Activated CD4-positive, alpha-beta T cell treated with anti-CD3 and anti-CD28 coated beads, Interleukin-2, amount 10 ng/mL, durations not matched to agents 24 days and 14 days (primary cell): ENCODE measurements around the gene HIRIP3. TPM values are rescaled to one million over a fixed set of nuclear protein-coding genes. Genes with fewer than 3 reads are reported as not detected.

Experiments
- DNase-seq: peaks from one replicate; pipeline ENCODE4 v3.0.0; 2022
- H3K27ac Mint-ChIP-seq: one replicate; pipeline ENCODE4 v1.8.0; 2022; ENCODE audit warnings: mild to moderate bottlenecking, mixed read lengths
- H3K27me3 Mint-ChIP-seq: one replicate; pipeline ENCODE4 v1.8.0; 2022; ENCODE audit warnings: mixed read lengths
- H3K36me3 Mint-ChIP-seq: one replicate; pipeline ENCODE4 v1.8.0; 2022; ENCODE audit warnings: low read depth, mild to moderate bottlenecking, mixed read lengths
- H3K4me1 Mint-ChIP-seq: one replicate; pipeline ENCODE4 v1.8.0; 2021; ENCODE audit warnings: mixed read lengths
- H3K4me3 Mint-ChIP-seq: one replicate; pipeline ENCODE4 v1.8.0; 2022; ENCODE audit warnings: mild to moderate bottlenecking, moderate library complexity, mixed read lengths
- H3K9me3 Mint-ChIP-seq: one replicate; pipeline ENCODE4 v1.8.0; 2021; ENCODE audit warnings: mixed read lengths
- intact Hi-C: fragments of 100-400 bp; cut with micrococcal nuclease; formaldehyde crosslinking; loops from one replicate; pipeline ENCODE4 v1.15.1; 2023
- total RNA-seq: library from RNA; stranded (reverse); gene quantifications from 2 replicates; pipeline ENCODE4 v1.2.3, GENCODE V29; 2022

HIRIP3 gene
- total RNA-seq, 1 donor from 2014 or later: 47.7 TPM

- Mint-ChIP-seq H3K27me3 (peaks cover 31% of the 10 kb centered on the region), H3K4me1 (peaks cover 6% of the 10 kb centered on the region), H3K4me3 (peak overlapping the region; percentile 78), H3K9me3 (no peaks in the 10 kb centered on the region), H3K36me3 (no peaks in the 10 kb centered on the region), H3K27ac (peak overlapping the region; percentile 37)
- DNase-seq: no peak
- intact Hi-C loops: no loop called here
Measured at GRCh38 chr16:30009990-30010843, 14.8 kb upstream of the HIRIP3 start.

DNA sequence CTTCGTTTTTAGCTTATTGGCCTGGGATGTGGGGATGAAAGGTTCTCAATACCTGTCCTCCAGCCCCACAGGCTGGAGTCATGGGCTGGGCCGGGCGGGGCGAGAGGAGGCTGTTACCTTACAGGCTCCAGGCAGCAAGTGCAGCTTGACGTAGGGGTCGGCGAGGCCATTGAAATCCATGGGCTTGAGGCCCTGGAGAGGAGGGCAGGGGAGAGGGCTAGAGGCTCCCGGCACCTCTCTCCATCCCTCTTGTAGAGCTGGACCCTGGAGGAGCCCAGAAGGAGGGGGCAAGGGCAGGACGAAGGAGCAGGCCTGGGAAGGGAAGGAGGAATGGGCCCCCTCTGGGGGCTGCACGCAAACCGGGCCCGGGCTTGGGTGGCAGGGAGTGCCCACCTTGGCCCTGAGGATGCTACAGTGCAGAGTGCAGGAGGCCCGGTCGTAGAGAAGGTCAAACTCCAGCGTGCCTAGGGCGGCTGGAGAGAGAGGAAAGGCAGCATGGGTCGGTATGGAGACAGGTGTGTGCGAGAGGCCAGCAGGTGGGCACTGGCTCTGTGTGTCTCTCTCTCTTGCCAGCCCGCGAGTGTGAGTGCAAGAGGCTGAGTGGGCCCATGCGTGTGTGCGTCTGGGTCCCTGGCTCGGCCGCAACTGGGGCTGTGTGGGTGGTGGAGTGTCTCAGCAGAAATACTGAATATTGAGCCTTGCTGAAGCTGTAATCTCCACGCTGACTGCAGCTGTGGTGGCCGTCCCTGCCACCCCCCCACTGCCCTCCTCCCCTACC lies 13.9 kb upstream of the HIRIP3 start:
- DNase-seq: no peak
- H3K9me3 Mint-ChIP-seq: no peaks in the 10 kb centered on the region
- no peaks in the 10 kb centered on the region for H3K36me3 Mint-ChIP-seq
- intact Hi-C loops: no loop called here
- H3K4me3 Mint-ChIP-seq: peak overlapping the region; percentile 24
- peaks cover 6% of the 10 kb centered on the region for H3K4me1 Mint-ChIP-seq
- no peak overlapping the region for H3K27ac Mint-ChIP-seq
- H3K27me3 Mint-ChIP-seq: peaks cover 31% of the 10 kb centered on the region

- peaks cover 24% of the 10 kb centered on the region for H3K27me3 Mint-ChIP-seq
- intact Hi-C loops: no loop called here
Measured at GRCh38 chr16:30007378-30007895, 12.0 kb upstream of the HIRIP3 start.

GRCh38 chr16:30006659-30007377 lies 11.4 kb upstream of the HIRIP3 start:
- H3K4me3 Mint-ChIP-seq: no peak overlapping the region
- peaks cover 18% of the 10 kb centered on the region for H3K27me3 Mint-ChIP-seq
- intact Hi-C loops: no loop called here
- no peak for DNase-seq
- peaks cover 13% of the 10 kb centered on the region for H3K36me3 Mint-ChIP-seq
- no peaks in the 10 kb centered on the region for H3K9me3 Mint-ChIP-seq
- peaks cover 7% of the 10 kb centered on the region for H3K4me1 Mint-ChIP-seq
- H3K27ac Mint-ChIP-seq: no peak overlapping the region

More at GRCh38 chr16:30007378-30007895, 12.0 kb upstream of the HIRIP3 start:
- Mint-ChIP-seq H3K4me1 (peaks cover 9% of the 10 kb centered on the region), H3K36me3 (peaks cover 8% of the 10 kb centered on the region), H3K4me3 (no peak overlapping the region), H3K9me3 (no peaks in the 10 kb centered on the region), H3K27ac (no peak overlapping the region)
- DNase-seq: no peak

DNA sequence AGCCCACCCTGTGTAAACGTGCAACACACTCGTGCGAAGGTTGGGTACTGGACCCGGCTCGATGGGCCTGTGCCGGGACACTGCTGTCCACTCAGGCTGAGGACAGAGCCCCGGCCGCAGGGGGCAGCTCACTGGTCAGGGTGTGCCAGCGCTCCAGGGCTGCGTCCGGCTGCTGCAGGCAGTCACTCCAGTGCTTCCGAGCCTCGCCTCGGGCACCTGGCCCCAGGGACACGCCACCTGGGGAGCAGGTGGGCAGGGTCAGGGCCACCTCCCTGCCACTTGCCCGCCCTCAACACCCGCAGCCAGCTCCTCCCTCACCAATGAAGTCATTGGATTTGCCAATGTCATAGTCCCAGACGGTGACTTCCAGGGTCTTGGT lies 10.7 kb upstream of the HIRIP3 start:
- Mint-ChIP-seq H3K4me3 (no peak overlapping the region), H3K27me3 (peaks cover 15% of the 10 kb centered on the region), H3K36me3 (peaks cover 16% of the 10 kb centered on the region), H3K4me1 (peaks cover 7% of the 10 kb centered on the region), H3K27ac (no peak overlapping the region), H3K9me3 (no peaks in the 10 kb centered on the region)
- no peak for DNase-seq
- intact Hi-C loops: no loop called here

DNA sequence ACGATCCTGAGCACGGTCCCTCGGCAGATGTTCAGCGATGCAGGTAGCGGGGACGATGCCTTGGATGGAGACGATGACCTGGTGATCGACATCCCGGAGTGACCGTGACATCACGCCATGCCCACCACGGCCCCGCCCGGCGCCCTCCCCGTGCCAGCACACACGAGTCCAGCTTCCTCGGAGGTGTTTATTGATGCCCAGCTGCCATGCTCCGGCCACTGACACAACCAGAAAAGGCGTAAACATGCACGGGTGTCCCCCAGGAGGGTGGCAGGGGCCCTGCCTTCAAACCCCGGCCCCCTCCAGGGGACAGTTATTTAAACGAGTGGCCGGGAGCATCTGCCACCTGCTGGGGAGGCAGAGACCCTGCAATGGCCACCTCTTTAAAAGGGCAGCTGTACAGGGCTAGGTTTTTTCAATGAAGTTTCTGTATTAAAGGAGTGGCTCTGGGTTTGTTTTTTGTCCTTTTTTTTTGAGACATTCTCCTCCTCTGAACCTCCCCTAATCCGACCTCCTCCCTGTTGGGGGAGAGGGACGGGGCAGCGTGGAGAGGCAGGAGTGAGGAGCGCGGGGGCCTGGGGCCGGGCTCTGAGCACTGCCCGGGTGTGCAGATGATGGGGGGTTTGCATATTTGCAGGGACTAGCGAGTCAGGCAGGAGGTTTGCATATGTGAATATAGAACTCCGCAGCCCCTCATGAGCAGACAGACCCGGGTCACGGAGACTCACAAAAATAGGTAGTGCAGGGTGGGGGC lies 10.1 kb upstream of the HIRIP3 start:
- Mint-ChIP-seq H3K27me3 (peaks cover 13% of the 10 kb centered on the region), H3K4me1 (peaks cover 7% of the 10 kb centered on the region), H3K4me3 (no peak overlapping the region), H3K27ac (no peak overlapping the region), H3K36me3 (peaks cover 17% of the 10 kb centered on the region), H3K9me3 (no peaks in the 10 kb centered on the region)
- peak; percentile 81 for DNase-seq
- intact Hi-C loops: no loop called here

DNA sequence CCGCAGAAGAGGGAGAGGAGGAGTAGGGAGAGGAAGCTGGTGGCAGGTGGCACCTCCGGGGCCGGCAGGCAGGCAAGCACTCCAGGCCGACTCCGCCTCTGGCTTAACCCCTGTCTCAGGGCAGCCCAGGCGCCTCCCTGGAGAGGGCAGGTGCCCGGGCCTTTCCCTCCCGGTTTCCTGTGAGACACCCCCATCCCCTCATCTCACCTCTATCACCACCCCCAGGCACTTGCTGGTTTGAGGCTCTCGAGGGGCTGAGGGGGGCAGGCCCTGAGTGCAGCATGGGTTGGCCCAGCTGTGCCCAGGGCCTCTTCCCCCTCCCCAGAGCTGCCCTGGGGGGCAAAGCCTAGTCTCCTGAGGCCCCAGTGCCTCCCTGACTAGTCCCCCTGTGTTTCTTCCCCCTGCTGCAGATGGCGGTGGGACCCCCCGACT lies 9.4 kb upstream of the HIRIP3 start:
- intact Hi-C loops: no loop called here

GRCh38 chr16:30004424-30004776 lies 9.0 kb upstream of the HIRIP3 start:
- Mint-ChIP-seq H3K4me3 (no peak overlapping the region), H3K27ac (no peak overlapping the region), H3K36me3 (peaks cover 25% of the 10 kb centered on the region), H3K9me3 (no peaks in the 10 kb centered on the region), H3K4me1 (peaks cover 6% of the 10 kb centered on the region), H3K27me3 (peaks cover 5% of the 10 kb centered on the region)
- intact Hi-C loops: no loop called here
- DNase-seq: no peak

More for the DNA sequence above, 9.4 kb upstream of the HIRIP3 start:
- Mint-ChIP-seq H3K27me3 (peaks cover 8% of the 10 kb centered on the region), H3K9me3 (no peaks in the 10 kb centered on the region), H3K4me1 (peaks cover 5% of the 10 kb centered on the region), H3K4me3 (no peak overlapping the region), H3K36me3 (peaks cover 21% of the 10 kb centered on the region), H3K27ac (no peak overlapping the region)
- peak; percentile 60 for DNase-seq

GRCh38 chr16:30003670-30004423 lies 8.4 kb upstream of the HIRIP3 start:
- intact Hi-C loops: no loop called here
- peaks cover 6% of the 10 kb centered on the region for H3K4me1 Mint-ChIP-seq

DNA sequence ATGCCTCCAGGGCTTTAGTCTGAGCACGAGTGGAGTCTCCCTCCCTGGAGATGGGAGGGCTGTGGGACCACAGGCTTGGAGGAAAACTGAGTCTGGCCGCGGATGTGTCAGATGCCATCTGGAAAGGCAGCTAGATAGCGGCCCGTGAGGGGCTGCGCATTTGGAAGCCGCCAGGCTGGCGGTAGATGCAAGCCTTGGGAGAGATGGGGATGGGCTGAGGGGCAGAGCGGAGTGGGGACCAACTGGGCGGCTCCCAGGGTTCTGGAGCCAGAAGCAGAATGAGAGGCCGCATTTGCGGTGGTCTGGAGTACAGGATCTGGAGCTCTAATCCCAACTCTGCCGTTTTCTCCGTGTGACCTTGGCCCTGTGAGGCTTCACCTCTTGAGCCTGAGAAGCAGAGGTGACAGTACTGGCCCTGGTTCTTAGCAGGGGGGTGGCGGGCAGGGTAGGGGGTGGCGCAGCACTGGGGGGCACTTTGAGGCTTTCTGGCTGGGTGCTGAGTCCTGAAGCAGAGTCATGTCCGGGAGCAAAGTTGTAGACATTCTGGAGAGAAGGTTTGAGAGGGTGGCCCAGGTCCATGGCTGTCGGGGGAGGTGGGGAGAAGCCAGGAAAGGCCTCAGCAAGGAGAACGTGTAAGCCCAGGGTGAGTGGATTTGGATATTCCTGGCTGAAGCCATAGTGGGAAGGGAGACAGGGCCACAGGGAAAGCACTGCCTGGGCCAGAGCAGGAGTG lies 7.4 kb upstream of the HIRIP3 start:
- peaks cover 34% of the 10 kb centered on the region for H3K36me3 Mint-ChIP-seq
- peaks cover 10% of the 10 kb centered on the region for H3K4me1 Mint-ChIP-seq
- H3K27ac Mint-ChIP-seq: no peak overlapping the region
- H3K27me3 Mint-ChIP-seq: no peaks in the 10 kb centered on the region
- DNase-seq: no peak
- intact Hi-C loops: no loop called here
- H3K9me3 Mint-ChIP-seq: no peaks in the 10 kb centered on the region
- H3K4me3 Mint-ChIP-seq: no peak overlapping the region

More at GRCh38 chr16:30003670-30004423, 8.4 kb upstream of the HIRIP3 start:
- Mint-ChIP-seq H3K27me3 (peaks cover 2% of the 10 kb centered on the region), H3K4me3 (no peak overlapping the region), H3K27ac (no peak overlapping the region), H3K9me3 (no peaks in the 10 kb centered on the region), H3K36me3 (peaks cover 27% of the 10 kb centered on the region)
- no peak for DNase-seq

GRCh38 chr16:30000735-30001631 lies 5.6 kb upstream of the HIRIP3 start:
- DNase-seq: no peak
- no peaks in the 10 kb centered on the region for H3K9me3 Mint-ChIP-seq
- H3K27ac Mint-ChIP-seq: no peak overlapping the region
- intact Hi-C loops: no loop called here
- no peak overlapping the region for H3K4me3 Mint-ChIP-seq
- peaks cover 17% of the 10 kb centered on the region for H3K4me1 Mint-ChIP-seq
- H3K27me3 Mint-ChIP-seq: no peaks in the 10 kb centered on the region
- H3K36me3 Mint-ChIP-seq: peaks cover 45% of the 10 kb centered on the region
